Measurements from ENCODE around the gene LRRC8E.

GRCh38 chr19:7888145-7888825, at the start of gene LRRC8E:
- peak; percentile 80 to 91 (median 84) for TF ChIP-seq POLR2A (IDR thresholded peaks at IDR 0.05)
- TF ChIP-seq, protein P1, sequence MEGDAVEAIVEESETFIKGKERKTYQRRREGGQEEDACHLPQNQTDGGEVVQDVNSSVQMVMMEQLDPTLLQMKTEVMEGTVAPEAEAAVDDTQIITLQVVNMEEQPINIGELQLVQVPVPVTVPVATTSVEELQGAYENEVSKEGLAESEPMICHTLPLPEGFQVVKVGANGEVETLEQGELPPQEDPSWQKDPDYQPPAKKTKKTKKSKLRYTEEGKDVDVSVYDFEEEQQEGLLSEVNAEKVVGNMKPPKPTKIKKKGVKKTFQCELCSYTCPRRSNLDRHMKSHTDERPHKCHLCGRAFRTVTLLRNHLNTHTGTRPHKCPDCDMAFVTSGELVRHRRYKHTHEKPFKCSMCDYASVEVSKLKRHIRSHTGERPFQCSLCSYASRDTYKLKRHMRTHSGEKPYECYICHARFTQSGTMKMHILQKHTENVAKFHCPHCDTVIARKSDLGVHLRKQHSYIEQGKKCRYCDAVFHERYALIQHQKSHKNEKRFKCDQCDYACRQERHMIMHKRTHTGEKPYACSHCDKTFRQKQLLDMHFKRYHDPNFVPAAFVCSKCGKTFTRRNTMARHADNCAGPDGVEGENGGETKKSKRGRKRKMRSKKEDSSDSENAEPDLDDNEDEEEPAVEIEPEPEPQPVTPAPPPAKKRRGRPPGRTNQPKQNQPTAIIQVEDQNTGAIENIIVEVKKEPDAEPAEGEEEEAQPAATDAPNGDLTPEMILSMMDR (IDR thresholded peaks at IDR 0.05): peak in 3 of 7 experiments; percentile 1 to 11 (median 11)

All from body of pancreas (tissue), 4 donors.